ENCODE data around the gene PLEKHG5.

PLEKHG5 gene

GRCh38 chr1:6485168-6486101, 6.0 kb downstream of the PLEKHG5 start:
- no peak for DNase-seq (ENCODE audit: low read depth, low spot score)
- no peak overlapping the region for H3K4me3 ChIP-seq (ENCODE audit: low read length)

- DNase-seq (ENCODE audit: low read depth, low spot score), result no peak
Measured at GRCh38 chr1:6484826-6485167, 6.7 kb downstream of the PLEKHG5 start.

GRCh38 chr1:6483761-6484117, 7.7 kb downstream of the PLEKHG5 start:
- H3K4me3 ChIP-seq (ENCODE audit: low read length), result no peak overlapping the region
- DNase-seq (ENCODE audit: low read depth, low spot score), result no peak

More at GRCh38 chr1:6484826-6485167, 6.7 kb downstream of the PLEKHG5 start:
- H3K4me3 ChIP-seq (ENCODE audit: low read length), result no peak overlapping the region

- no peak for DNase-seq (ENCODE audit: low read depth, low spot score)
- no peak overlapping the region for H3K4me3 ChIP-seq (ENCODE audit: low read length)
Measured at GRCh38 chr1:6483017-6483760, 8.3 kb downstream of the PLEKHG5 start.

GRCh38 chr1:6481820-6482219, 9.6 kb downstream of the PLEKHG5 start:
- DNase-seq (ENCODE audit: low read depth, low spot score), result no peak
- no peak overlapping the region for H3K4me3 ChIP-seq (ENCODE audit: low read length)

GRCh38 chr1:6477039-6477820, 14.2 kb downstream of the PLEKHG5 start:
- no peak overlapping the region for H3K4me3 ChIP-seq (ENCODE audit: low read length)
- DNase-seq (ENCODE audit: low read depth, low spot score), result no peak

- DNase-seq (ENCODE audit: low read depth, low spot score), result no peak
- no peak overlapping the region for H3K4me3 ChIP-seq (ENCODE audit: low read length)
Measured at GRCh38 chr1:6476483-6476882, 15.0 kb downstream of the PLEKHG5 start.

- no peak overlapping the region for H3K4me3 ChIP-seq (ENCODE audit: low read length)
- no peak for DNase-seq (ENCODE audit: low read depth, low spot score)
Measured at GRCh38 chr1:6475381-6476133, 15.9 kb downstream of the PLEKHG5 start.

GRCh38 chr1:6474815-6475282, 16.6 kb downstream of the PLEKHG5 start:
- H3K4me3 ChIP-seq (ENCODE audit: low read length), result no peak overlapping the region
- DNase-seq (ENCODE audit: low read depth, low spot score), result no peak

- no peak overlapping the region for H3K4me3 ChIP-seq (ENCODE audit: low read length)
- DNase-seq (ENCODE audit: low read depth, low spot score), result no peak
Measured at GRCh38 chr1:6473974-6474814, 17.3 kb downstream of the PLEKHG5 start.

- DNase-seq (ENCODE audit: low read depth, low spot score), result no peak
- H3K4me3 ChIP-seq (ENCODE audit: low read length), result no peak overlapping the region
Measured at GRCh38 chr1:6473156-6473555, 18.3 kb downstream of the PLEKHG5 start.

GRCh38 chr1:6472391-6472790, 19.1 kb downstream of the PLEKHG5 start:
- DNase-seq (ENCODE audit: low read depth, low spot score), result no peak
- H3K4me3 ChIP-seq (ENCODE audit: low read length), result no peak overlapping the region

- no peak overlapping the region for H3K4me3 ChIP-seq (ENCODE audit: low read length)
- no peak for DNase-seq (ENCODE audit: low read depth, low spot score)
Measured at GRCh38 chr1:6471970-6472368, 19.5 kb downstream of the PLEKHG5 start.

- H3K4me3 ChIP-seq (ENCODE audit: low read length), result no peak overlapping the region
- no peak for DNase-seq (ENCODE audit: low read depth, low spot score)
Measured at GRCh38 chr1:6471086-6471969, 20.1 kb downstream of the PLEKHG5 start.

GRCh38 chr1:6470132-6471085, 21.1 kb downstream of the PLEKHG5 start:
- no peak for DNase-seq (ENCODE audit: low read depth, low spot score)
- H3K4me3 ChIP-seq (ENCODE audit: low read length), result no peak overlapping the region
